ENCODE results near the gene C1S.

DNA sequence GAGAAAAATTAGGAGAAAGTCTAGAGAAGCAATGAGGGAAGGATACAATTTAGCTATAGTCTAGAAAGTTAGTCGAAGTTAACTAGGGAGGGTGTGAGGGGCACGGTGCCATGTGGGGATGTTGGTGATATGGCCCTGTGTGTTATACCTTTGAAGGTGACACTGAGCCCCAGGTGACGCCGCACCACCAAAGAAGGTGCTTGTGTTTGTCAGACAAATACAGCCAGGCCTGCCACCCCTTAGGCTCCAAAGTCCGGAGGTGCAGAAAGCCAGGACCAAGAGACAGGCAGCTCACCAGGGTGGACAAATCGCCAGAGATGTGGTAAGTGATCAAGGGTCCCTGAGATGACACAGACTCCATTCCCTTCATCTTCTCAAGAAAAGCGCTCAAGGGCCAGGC lies 1.1 kb downstream of the C1S start:
- TF ChIP-seq, protein P1, sequence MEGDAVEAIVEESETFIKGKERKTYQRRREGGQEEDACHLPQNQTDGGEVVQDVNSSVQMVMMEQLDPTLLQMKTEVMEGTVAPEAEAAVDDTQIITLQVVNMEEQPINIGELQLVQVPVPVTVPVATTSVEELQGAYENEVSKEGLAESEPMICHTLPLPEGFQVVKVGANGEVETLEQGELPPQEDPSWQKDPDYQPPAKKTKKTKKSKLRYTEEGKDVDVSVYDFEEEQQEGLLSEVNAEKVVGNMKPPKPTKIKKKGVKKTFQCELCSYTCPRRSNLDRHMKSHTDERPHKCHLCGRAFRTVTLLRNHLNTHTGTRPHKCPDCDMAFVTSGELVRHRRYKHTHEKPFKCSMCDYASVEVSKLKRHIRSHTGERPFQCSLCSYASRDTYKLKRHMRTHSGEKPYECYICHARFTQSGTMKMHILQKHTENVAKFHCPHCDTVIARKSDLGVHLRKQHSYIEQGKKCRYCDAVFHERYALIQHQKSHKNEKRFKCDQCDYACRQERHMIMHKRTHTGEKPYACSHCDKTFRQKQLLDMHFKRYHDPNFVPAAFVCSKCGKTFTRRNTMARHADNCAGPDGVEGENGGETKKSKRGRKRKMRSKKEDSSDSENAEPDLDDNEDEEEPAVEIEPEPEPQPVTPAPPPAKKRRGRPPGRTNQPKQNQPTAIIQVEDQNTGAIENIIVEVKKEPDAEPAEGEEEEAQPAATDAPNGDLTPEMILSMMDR (IDR thresholded peaks at IDR 0.05), result no peak
- TF ChIP-seq EP300 (IDR thresholded peaks at IDR 0.05) (no peak), POLR2AphosphoS5 (IDR thresholded peaks at IDR 0.05) (no peak)
